Measurements from ENCODE around the gene DAAM2. TPM values are rescaled to one million over a fixed set of nuclear protein-coding genes. Genes with fewer than 3 reads are reported as not detected.

Gene DAAM2
- polyA plus RNA-seq, 3 donors from 2014 or later = not detected

- Mint-ChIP-seq H3K27me3 (ENCODE audit: low read depth in 3 of 3) (peaks cover 2 to 6% (median 4%) of the 10 kb centered on the region in 3 donors), H3K36me3 (no peaks in the 10 kb centered on the region), H3K4me3 (no peak overlapping the region), H3K4me1 (no peaks in the 10 kb centered on the region), H3K27ac (no peak overlapping the region), H3K9me3 (peaks cover 0 to 5% (median 0%) of the 10 kb centered on the region in 6 donors)
- no peak for DNase-seq
These were observed 19.5 kb upstream of the DAAM2 start for GRCh38 chr6:39772559-39773273.

GRCh38 chr6:39773782-39774181, 18.4 kb upstream of the DAAM2 start:
- no peaks in the 10 kb centered on the region for H3K4me1 Mint-ChIP-seq
- no peak overlapping the region for H3K27ac Mint-ChIP-seq
- H3K36me3 Mint-ChIP-seq = no peaks in the 10 kb centered on the region
- peaks cover 0 to 5% (median 0%) of the 10 kb centered on the region in 6 donors for H3K9me3 Mint-ChIP-seq
- peaks cover 2 to 6% (median 4%) of the 10 kb centered on the region in 3 donors for H3K27me3 Mint-ChIP-seq (ENCODE audit: low read depth in 3 of 3)
- H3K4me3 Mint-ChIP-seq = no peak overlapping the region
- DNase-seq = no peak

GRCh38 chr6:39776581-39776980, 15.6 kb upstream of the DAAM2 start:
- no peak overlapping the region for H3K4me3 Mint-ChIP-seq
- peaks cover 0 to 2% (median 0%) of the 10 kb centered on the region in 3 donors for H3K27me3 Mint-ChIP-seq (ENCODE audit: low read depth in 3 of 3)
- peaks cover 0 to 6% (median 0%) of the 10 kb centered on the region in 6 donors for H3K9me3 Mint-ChIP-seq
- no peak for DNase-seq
- no peak overlapping the region for H3K27ac Mint-ChIP-seq
- H3K4me1 Mint-ChIP-seq = no peaks in the 10 kb centered on the region
- H3K36me3 Mint-ChIP-seq = no peaks in the 10 kb centered on the region

GRCh38 chr6:39777218-39777617, 15.0 kb upstream of the DAAM2 start:
- Mint-ChIP-seq H3K27ac (no peak overlapping the region), H3K4me1 (no peaks in the 10 kb centered on the region), H3K36me3 (no peaks in the 10 kb centered on the region)

GRCh38 chr6:39777661-39778060, 14.5 kb upstream of the DAAM2 start:
- Mint-ChIP-seq H3K36me3 (no peaks in the 10 kb centered on the region), H3K4me3 (no peak overlapping the region), H3K27ac (no peak overlapping the region), H3K4me1 (no peaks in the 10 kb centered on the region), H3K27me3 (ENCODE audit: low read depth in 3 of 3) (peaks cover 0 to 2% (median 0%) of the 10 kb centered on the region in 3 donors), H3K9me3 (peaks cover 0 to 4% (median 0%) of the 10 kb centered on the region in 6 donors)
- no peak for DNase-seq

More at GRCh38 chr6:39777218-39777617, 15.0 kb upstream of the DAAM2 start:
- Mint-ChIP-seq H3K4me3 (no peak overlapping the region), H3K9me3 (peaks cover 0 to 6% (median 0%) of the 10 kb centered on the region in 6 donors), H3K27me3 (ENCODE audit: low read depth in 3 of 3) (peaks cover 0 to 2% (median 0%) of the 10 kb centered on the region in 3 donors)
- no peak for DNase-seq

GRCh38 chr6:39778581-39779255, 13.5 kb upstream of the DAAM2 start:
- DNase-seq = no peak
- H3K27ac Mint-ChIP-seq = no peak overlapping the region

GRCh38 chr6:39785281-39785680, 6.9 kb upstream of the DAAM2 start:
- Mint-ChIP-seq H3K9me3 (peaks cover 0 to 9% (median 0%) of the 10 kb centered on the region in 6 donors), H3K27ac (no peak overlapping the region), H3K4me1 (no peaks in the 10 kb centered on the region), H3K36me3 (no peaks in the 10 kb centered on the region), H3K27me3 (ENCODE audit: low read depth in 3 of 3) (peaks cover 0 to 6% (median 2%) of the 10 kb centered on the region in 3 donors), H3K4me3 (no peak overlapping the region)
- no peak for DNase-seq

More at GRCh38 chr6:39778581-39779255, 13.5 kb upstream of the DAAM2 start:
- H3K4me3 Mint-ChIP-seq = no peak overlapping the region
- no peaks in the 10 kb centered on the region for H3K36me3 Mint-ChIP-seq
- peaks cover 0 to under 1% (median 0%) of the 10 kb centered on the region in 3 donors for H3K27me3 Mint-ChIP-seq (ENCODE audit: low read depth in 3 of 3)
- peaks cover 0 to 6% (median 2%) of the 10 kb centered on the region in 6 donors for H3K9me3 Mint-ChIP-seq
- no peaks in the 10 kb centered on the region for H3K4me1 Mint-ChIP-seq

- no peak overlapping the region for H3K4me3 Mint-ChIP-seq
- H3K27ac Mint-ChIP-seq = no peak overlapping the region
- H3K36me3 Mint-ChIP-seq = no peaks in the 10 kb centered on the region
- H3K9me3 Mint-ChIP-seq = peaks cover 0 to 9% (median 0%) of the 10 kb centered on the region in 6 donors
- H3K27me3 Mint-ChIP-seq (ENCODE audit: low read depth in 3 of 3) = peaks cover 0 to 6% (median 6%) of the 10 kb centered on the region in 3 donors
- no peaks in the 10 kb centered on the region for H3K4me1 Mint-ChIP-seq
- no peak for DNase-seq
These were observed 5.5 kb upstream of the DAAM2 start for GRCh38 chr6:39786649-39787048.

GRCh38 chr6:39787322-39787721, 4.9 kb upstream of the DAAM2 start:
- DNase-seq = no peak
- Mint-ChIP-seq H3K9me3 (peaks cover 0 to 9% (median 0%) of the 10 kb centered on the region in 6 donors), H3K27me3 (ENCODE audit: low read depth in 3 of 3) (peaks cover 0 to 6% (median 6%) of the 10 kb centered on the region in 3 donors), H3K27ac (no peak overlapping the region), H3K36me3 (no peaks in the 10 kb centered on the region), H3K4me1 (no peaks in the 10 kb centered on the region), H3K4me3 (no peak overlapping the region)

GRCh38 chr6:39790772-39791171, 1.4 kb upstream of the DAAM2 start:
- no peak overlapping the region for H3K4me3 Mint-ChIP-seq
- H3K27ac Mint-ChIP-seq = no peak overlapping the region
- H3K9me3 Mint-ChIP-seq = peaks cover 0 to 2% (median 0%) of the 10 kb centered on the region in 6 donors
- H3K4me1 Mint-ChIP-seq = no peaks in the 10 kb centered on the region
- no peak for DNase-seq
- H3K27me3 Mint-ChIP-seq (ENCODE audit: low read depth in 3 of 3) = peaks cover 2 to 14% (median 14%) of the 10 kb centered on the region in 3 donors
- no peaks in the 10 kb centered on the region for H3K36me3 Mint-ChIP-seq

- Mint-ChIP-seq H3K9me3 (peaks cover 0 to 2% (median 0%) of the 10 kb centered on the region in 6 donors), H3K36me3 (no peaks in the 10 kb centered on the region), H3K27me3 (ENCODE audit: low read depth in 3 of 3) (peaks cover 2 to 17% (median 14%) of the 10 kb centered on the region in 3 donors), H3K4me1 (no peaks in the 10 kb centered on the region), H3K27ac (no peak overlapping the region), H3K4me3 (no peak overlapping the region)
- no peak for DNase-seq
These were observed 865 bp upstream of the DAAM2 start for GRCh38 chr6:39791311-39791710.

- Mint-ChIP-seq H3K27ac (no peak overlapping the region), H3K4me3 (no peak overlapping the region), H3K9me3 (peaks cover 0 to 2% (median 0%) of the 10 kb centered on the region in 6 donors), H3K4me1 (no peaks in the 10 kb centered on the region), H3K36me3 (no peaks in the 10 kb centered on the region), H3K27me3 (ENCODE audit: low read depth in 3 of 3) (peaks cover 2 to 17% (median 14%) of the 10 kb centered on the region in 3 donors)
- DNase-seq = no peak
These were observed 619 bp downstream of the DAAM2 start for GRCh38 chr6:39792540-39793450.

GRCh38 chr6:39793516-39793915, 1.3 kb downstream of the DAAM2 start:
- H3K27me3 Mint-ChIP-seq (ENCODE audit: low read depth in 3 of 3) = peaks cover 2 to 17% (median 14%) of the 10 kb centered on the region in 3 donors
- H3K4me3 Mint-ChIP-seq = no peak overlapping the region
- H3K36me3 Mint-ChIP-seq = no peaks in the 10 kb centered on the region
- peaks cover 0 to 2% (median 0%) of the 10 kb centered on the region in 6 donors for H3K9me3 Mint-ChIP-seq
- no peaks in the 10 kb centered on the region for H3K4me1 Mint-ChIP-seq
- H3K27ac Mint-ChIP-seq = no peak overlapping the region
- DNase-seq = no peak

All from immature natural killer cell (primary cell).